Mesothelial cell of epicardium (in vitro differentiated cells): ENCODE data around the gene ZNF750. TPM values are rescaled to one million over a fixed set of nuclear protein-coding genes. Genes with fewer than 3 reads are reported as not detected.

ENCODE experiments used
- DNase-seq, 2 experiments: peaks; one replicate each; pipeline ENCODE4 v3.0.0; 2021; ENCODE audit warnings: low spot score in 2 of 2; ENCODE audit not compliant: unreplicated experiment in 2 of 2
- H3K27ac Mint-ChIP-seq: 2 replicates; pipeline ENCODE4 v1.8.0; 2021; ENCODE audit warnings: mixed read lengths
- H3K27me3 Mint-ChIP-seq: 2 replicates; pipeline ENCODE4 v1.8.0; 2021; ENCODE audit warnings: low read depth, mixed read lengths
- H3K36me3 Mint-ChIP-seq: 2 replicates; pipeline ENCODE4 v1.8.0; 2021; ENCODE audit warnings: mixed read lengths
- H3K4me1 Mint-ChIP-seq: 2 replicates; pipeline ENCODE4 v1.8.0; 2021; ENCODE audit warnings: mixed read lengths
- H3K4me3 Mint-ChIP-seq: 2 replicates; pipeline ENCODE4 v1.8.0; 2021; ENCODE audit warnings: mild to moderate bottlenecking, moderate library complexity, mixed read lengths
- H3K9me3 Mint-ChIP-seq: 2 replicates; pipeline ENCODE4 v1.8.0; 2021; ENCODE audit warnings: mixed read lengths
- CTCF ChIP-seq: fragments of 200-600 bp; sonication (generic); IDR thresholded peaks from one replicate; pipeline ENCODE4 v1.5.0; 2021; ENCODE audit warnings: antibody characterized with exemption; ENCODE audit not compliant: unreplicated experiment
- total RNA-seq: library from RNA; stranded (reverse); gene quantifications from 3 replicates; pipeline ENCODE4 v1.2.1, GENCODE V29; 2021

ZNF750 gene
- total RNA-seq, 1 donor from 2014 or later: 2.6 TPM

DNA sequence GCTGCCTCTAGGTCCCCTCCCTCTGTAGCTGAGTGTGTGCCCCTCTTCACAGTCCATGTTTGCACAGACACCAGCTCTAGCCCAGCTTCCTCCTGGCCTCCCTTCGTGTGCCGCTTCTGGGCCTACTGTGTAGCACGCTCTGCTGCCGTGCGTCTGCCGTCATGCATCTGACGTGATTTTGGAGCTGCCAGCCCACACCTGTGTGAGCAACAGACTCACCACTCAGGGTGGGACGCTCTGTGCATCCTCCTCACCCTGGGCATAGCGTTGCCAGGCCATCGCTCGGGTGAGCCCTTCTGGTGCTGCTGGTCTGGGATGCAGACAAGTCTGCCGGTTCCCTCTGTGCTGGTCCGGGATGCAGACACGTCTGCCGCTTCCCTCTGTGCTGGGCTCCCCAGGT lies 39.4 kb upstream of the ZNF750 start:
- Mint-ChIP-seq H3K9me3 (no peaks in the 10 kb centered on the region), H3K4me1 (peaks cover 35% of the 10 kb centered on the region), H3K4me3 (no peak overlapping the region), H3K27ac (no peak overlapping the region), H3K27me3 (no peaks in the 10 kb centered on the region), H3K36me3 (peaks cover 7% of the 10 kb centered on the region)
- DNase-seq: no peak
- no peak for TF ChIP-seq CTCF

DNA sequence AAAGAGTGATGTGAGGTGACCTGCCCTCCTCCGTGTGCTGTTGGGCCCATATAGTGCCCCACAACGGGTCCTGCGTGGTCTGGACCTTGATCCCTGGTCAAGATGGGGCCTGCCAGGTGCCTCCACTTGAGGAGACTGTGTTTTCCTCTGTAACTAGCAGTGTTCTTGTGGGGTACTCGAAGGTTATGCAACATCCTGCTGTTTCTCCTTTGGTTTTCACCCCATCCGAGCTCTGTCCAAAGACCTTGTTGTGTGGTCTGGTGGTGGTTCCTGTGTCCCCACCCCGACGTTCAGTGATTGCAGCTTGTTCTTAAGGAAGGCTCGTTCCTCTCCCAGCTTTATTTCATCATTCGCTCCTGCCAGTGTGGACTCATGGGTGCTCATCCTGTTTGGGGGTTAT lies 38.7 kb upstream of the ZNF750 start:
- H3K27ac Mint-ChIP-seq: no peak overlapping the region
- H3K9me3 Mint-ChIP-seq: no peaks in the 10 kb centered on the region
- no peak overlapping the region for H3K4me3 Mint-ChIP-seq
- peaks cover 29% of the 10 kb centered on the region for H3K4me1 Mint-ChIP-seq
- TF ChIP-seq CTCF: no peak
- no peaks in the 10 kb centered on the region for H3K27me3 Mint-ChIP-seq
- DNase-seq: no peak
- peaks cover 4% of the 10 kb centered on the region for H3K36me3 Mint-ChIP-seq

DNA sequence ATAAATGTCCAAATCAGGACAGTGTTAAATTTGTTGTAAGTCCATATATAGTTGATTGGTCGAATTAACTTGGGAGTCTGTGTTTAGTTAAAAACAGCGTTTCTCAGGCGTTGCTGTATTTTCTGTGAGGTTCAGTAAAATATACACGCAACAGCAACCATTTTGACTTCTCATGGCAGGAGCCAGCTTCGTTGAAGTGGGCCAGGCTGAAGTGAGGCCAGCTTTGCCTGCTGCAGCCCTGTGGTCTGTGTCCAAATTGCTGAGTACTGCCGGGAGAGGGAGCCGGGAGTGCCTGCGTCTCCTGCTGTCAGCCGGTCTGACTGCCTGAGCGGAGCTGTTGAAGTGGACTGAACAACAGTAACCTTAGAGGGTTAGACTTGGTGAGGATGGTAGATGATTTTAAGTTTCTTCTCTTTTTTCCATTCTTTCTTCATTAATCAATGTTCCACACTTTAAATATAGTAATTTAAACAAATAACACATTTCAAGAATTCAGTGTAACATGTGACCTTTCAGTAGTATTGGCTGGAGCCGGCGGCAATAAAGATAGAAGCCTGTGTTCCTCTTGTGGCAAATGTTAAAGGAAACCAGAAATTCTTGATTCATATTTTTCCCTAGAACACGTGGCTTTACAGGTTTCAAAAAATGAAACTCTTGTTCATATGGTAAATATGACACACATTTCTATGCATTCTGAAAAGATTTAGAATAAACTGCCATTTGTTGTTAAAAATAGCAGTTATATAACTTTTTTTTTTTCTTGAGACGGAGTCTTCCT lies 37.0 kb upstream of the ZNF750 start:
- peak in 1 of 2 experiments; percentile 69 for DNase-seq
- H3K9me3 Mint-ChIP-seq: no peaks in the 10 kb centered on the region

GRCh38 chr17:82876149-82876548 lies 36.3 kb upstream of the ZNF750 start:
- no peaks in the 10 kb centered on the region for H3K9me3 Mint-ChIP-seq
- H3K36me3 Mint-ChIP-seq: peaks cover 9% of the 10 kb centered on the region
- H3K4me1 Mint-ChIP-seq: peaks cover 29% of the 10 kb centered on the region
- peak overlapping the region; percentile 93 for H3K27ac Mint-ChIP-seq
- H3K27me3 Mint-ChIP-seq: no peaks in the 10 kb centered on the region
- peak overlapping the region; percentile 13 for H3K4me3 Mint-ChIP-seq
- no peak for TF ChIP-seq CTCF
- DNase-seq: no peak

More for the DNA sequence above, 37.0 kb upstream of the ZNF750 start:
- Mint-ChIP-seq H3K27me3 (no peaks in the 10 kb centered on the region), H3K4me1 (peaks cover 29% of the 10 kb centered on the region), H3K4me3 (no peak overlapping the region), H3K27ac (peak overlapping the region; percentile 93), H3K36me3 (peaks cover 9% of the 10 kb centered on the region)
- TF ChIP-seq CTCF: peak; percentile 19

DNA sequence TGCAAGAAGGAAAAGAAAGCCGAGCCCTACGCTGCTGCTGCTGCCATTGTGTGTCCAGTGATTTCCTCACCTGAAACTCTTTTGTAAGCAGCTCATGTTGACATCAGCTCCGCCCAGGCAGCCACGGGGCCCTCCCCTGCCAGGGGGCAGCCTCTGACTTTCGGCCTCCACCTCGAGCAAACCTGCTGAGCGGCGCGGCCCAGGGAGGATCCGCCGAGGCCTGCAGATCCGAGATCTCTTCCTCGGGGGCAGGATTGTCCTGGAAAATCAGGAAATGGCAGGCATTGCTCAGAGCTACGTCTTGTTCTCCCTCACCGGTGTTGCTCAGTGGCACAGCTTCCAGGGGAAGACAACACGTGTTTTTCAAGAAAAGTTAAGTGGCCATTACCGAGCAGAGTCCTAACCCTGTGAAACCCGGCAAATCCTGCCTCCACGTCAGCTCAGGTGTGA lies 35.6 kb upstream of the ZNF750 start:
- Mint-ChIP-seq H3K9me3 (no peaks in the 10 kb centered on the region), H3K27me3 (no peaks in the 10 kb centered on the region), H3K36me3 (peaks cover 13% of the 10 kb centered on the region), H3K27ac (peak overlapping the region; percentile 52), H3K4me1 (peaks cover 29% of the 10 kb centered on the region), H3K4me3 (no peak overlapping the region)
- TF ChIP-seq CTCF: no peak
- DNase-seq: no peak
